ENCODE results near the gene P3H2.

P3H2 gene

GRCh38 chr3:190005343-190006113, 115.2 kb downstream of the P3H2 start:
- no peak for DNase-seq (ENCODE audit: low read depth, low spot score)
- H3K4me3 ChIP-seq (ENCODE audit: low read length) = no peak overlapping the region

- no peak overlapping the region for H3K4me3 ChIP-seq (ENCODE audit: low read length)
- DNase-seq (ENCODE audit: low read depth, low spot score) = no peak
Observed at GRCh38 chr3:190004656-190005055, 116.0 kb downstream of the P3H2 start.

- no peak for DNase-seq (ENCODE audit: low read depth, low spot score)
- no peak overlapping the region for H3K4me3 ChIP-seq (ENCODE audit: low read length)
Observed at GRCh38 chr3:190003681-190004123, 117.0 kb downstream of the P3H2 start.

GRCh38 chr3:190003068-190003467, 117.6 kb downstream of the P3H2 start:
- H3K4me3 ChIP-seq (ENCODE audit: low read length) = no peak overlapping the region
- no peak for DNase-seq (ENCODE audit: low read depth, low spot score)

GRCh38 chr3:190001426-190001825, 119.3 kb downstream of the P3H2 start:
- no peak overlapping the region for H3K4me3 ChIP-seq (ENCODE audit: low read length)

GRCh38 chr3:190000861-190001196, 119.9 kb downstream of the P3H2 start:
- DNase-seq (ENCODE audit: low read depth, low spot score) = no peak
- no peak overlapping the region for H3K4me3 ChIP-seq (ENCODE audit: low read length)

More at GRCh38 chr3:190001426-190001825, 119.3 kb downstream of the P3H2 start:
- DNase-seq (ENCODE audit: low read depth, low spot score) = no peak

GRCh38 chr3:190000187-190000860, 120.4 kb downstream of the P3H2 start:
- no peak overlapping the region for H3K4me3 ChIP-seq (ENCODE audit: low read length)

GRCh38 chr3:189999718-190000117, 121.0 kb downstream of the P3H2 start:
- no peak for DNase-seq (ENCODE audit: low read depth, low spot score)
- H3K4me3 ChIP-seq (ENCODE audit: low read length) = no peak overlapping the region

More at GRCh38 chr3:190000187-190000860, 120.4 kb downstream of the P3H2 start:
- no peak for DNase-seq (ENCODE audit: low read depth, low spot score)

GRCh38 chr3:189995129-189995528, 125.6 kb downstream of the P3H2 start:
- H3K4me3 ChIP-seq (ENCODE audit: low read length) = no peak overlapping the region
- DNase-seq (ENCODE audit: low read depth, low spot score) = no peak

GRCh38 chr3:189990826-189991225, 129.9 kb downstream of the P3H2 start:
- no peak for DNase-seq (ENCODE audit: low read depth, low spot score)
- H3K4me3 ChIP-seq (ENCODE audit: low read length) = no peak overlapping the region

- H3K4me3 ChIP-seq (ENCODE audit: low read length) = no peak overlapping the region
- DNase-seq (ENCODE audit: low read depth, low spot score) = no peak
Observed at GRCh38 chr3:189988854-189989253, 131.8 kb downstream of the P3H2 start.

GRCh38 chr3:189988322-189988721, 132.4 kb downstream of the P3H2 start:
- no peak overlapping the region for H3K4me3 ChIP-seq (ENCODE audit: low read length)
- DNase-seq (ENCODE audit: low read depth, low spot score) = no peak

GRCh38 chr3:189985948-189986347, 134.7 kb downstream of the P3H2 start:
- no peak overlapping the region for H3K4me3 ChIP-seq (ENCODE audit: low read length)
- DNase-seq (ENCODE audit: low read depth, low spot score) = no peak

- no peak overlapping the region for H3K4me3 ChIP-seq (ENCODE audit: low read length)
- DNase-seq (ENCODE audit: low read depth, low spot score) = no peak
Observed at GRCh38 chr3:189983612-189984011, 137.1 kb downstream of the P3H2 start.

GRCh38 chr3:189982321-189982945, 138.3 kb downstream of the P3H2 start:
- H3K4me3 ChIP-seq (ENCODE audit: low read length) = no peak overlapping the region
- no peak for DNase-seq (ENCODE audit: low read depth, low spot score)

GRCh38 chr3:189981668-189982067, 139.0 kb downstream of the P3H2 start:
- DNase-seq (ENCODE audit: low read depth, low spot score) = no peak
- no peak overlapping the region for H3K4me3 ChIP-seq (ENCODE audit: low read length)

- H3K4me3 ChIP-seq (ENCODE audit: low read length) = no peak overlapping the region
- DNase-seq (ENCODE audit: low read depth, low spot score) = no peak
Observed at GRCh38 chr3:189978753-189979152, 141.9 kb downstream of the P3H2 start.

- DNase-seq (ENCODE audit: low read depth, low spot score) = no peak
- no peak overlapping the region for H3K4me3 ChIP-seq (ENCODE audit: low read length)
Observed at GRCh38 chr3:189977174-189977573, 143.5 kb downstream of the P3H2 start.

GRCh38 chr3:189975391-189975990, 145.2 kb downstream of the P3H2 start:
- no peak overlapping the region for H3K4me3 ChIP-seq (ENCODE audit: low read length)
- no peak for DNase-seq (ENCODE audit: low read depth, low spot score)

- no peak for DNase-seq (ENCODE audit: low read depth, low spot score)
- no peak overlapping the region for H3K4me3 ChIP-seq (ENCODE audit: low read length)
Observed at GRCh38 chr3:189974359-189974758, 146.3 kb downstream of the P3H2 start.
